Mucosa of descending colon (tissue), 3 donors: ENCODE results near the gene TRABD2A. TPM values are rescaled to one million over a fixed set of nuclear protein-coding genes. Genes with fewer than 3 reads are reported as not detected.

Experiments used
- ATAC-seq: fragments of 200-7000 bp; cut with Tn5 transposase; one replicate; pipeline ENCODE4 v1.9.1; 2020; ENCODE audit warnings: mild to moderate bottlenecking, moderate library complexity
- DNase-seq, 3 donors: peaks; one replicate each; pipeline ENCODE4 v3.0.0-alpha.2; 2020
- H3K36me3 ChIP-seq: fragments of 200-600 bp; one replicate; pipeline ENCODE4 v1.8.0; 2021; ENCODE audit warnings: low read depth, mild to moderate bottlenecking
- H3K4me1 ChIP-seq: fragments of 200-600 bp; one replicate; pipeline ENCODE4 v1.8.0; 2021; ENCODE audit warnings: low read depth, mild to moderate bottlenecking
- H3K4me3 ChIP-seq: fragments of 200-600 bp; one replicate; pipeline ENCODE4 v1.8.0; 2021; ENCODE audit warnings: mild to moderate bottlenecking
- H3K9me3 ChIP-seq: fragments of 200-600 bp; one replicate; pipeline ENCODE4 v1.8.0; 2021; ENCODE audit warnings: mild to moderate bottlenecking
- intact Hi-C, 2 donors: fragments of 100-400 bp; cut with DNase I in 1 of 2; cut with micrococcal nuclease in 1 of 2; formaldehyde crosslinking; loops; one replicate each; pipeline versions ENCODE4 v1.11.0 to v1.11.1; 2022; cut with DNase I, micrococcal nuclease
- total RNA-seq, 3 donors: library from RNA; stranded (reverse); fragmentation: NEBNext Ultra II Directional in 2 of 3; extraction: Animal tissue kit (Norgen Biotek cat#: 25700) in 2 of 3; gene quantifications; one replicate each; pipeline versions ENCODE4 v1.2.1 to v1.2.4, GENCODE V29; 2021 to 2023
- TF ChIP-seq, protein P1 (sequence below): fragments of 200-600 bp; IDR thresholded peaks from one replicate; pipeline ENCODE4 v1.8.0; 2022; ENCODE audit warnings: antibody characterized with exemption, mild to moderate bottlenecking
- donor health status: DM: no; HTN: no; CAD: no; lungs with moderate emphysema.
- donor health status: DM: no; HTN: no; CAD: no.
- donor health status: DM: no; HTN: yes; CAD: no.

Gene TRABD2A
- total RNA-seq, 3 donors from 2014 or later = 40.2 to 132 (median 63.2) TPM

DNA sequence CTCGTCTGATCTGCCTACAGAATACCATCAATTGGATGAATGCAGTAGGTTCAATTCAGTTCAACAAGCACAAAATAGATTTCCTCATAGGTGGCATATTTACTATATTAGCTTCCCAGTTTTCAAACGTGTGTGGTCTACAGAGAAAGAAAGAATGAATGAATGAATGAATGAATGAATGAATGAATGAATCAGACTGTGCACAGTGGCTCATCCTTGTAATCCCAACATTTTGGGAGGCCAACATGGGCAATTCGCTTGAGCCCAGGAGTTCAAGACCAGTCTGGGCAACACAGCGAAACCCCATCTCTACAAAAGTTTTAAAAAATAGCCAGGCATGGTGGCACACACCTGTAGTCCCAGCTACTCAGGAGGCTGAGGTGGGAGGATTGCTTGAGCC lies 94.9 kb downstream of the TRABD2A start:
- TF ChIP-seq, protein P1, sequence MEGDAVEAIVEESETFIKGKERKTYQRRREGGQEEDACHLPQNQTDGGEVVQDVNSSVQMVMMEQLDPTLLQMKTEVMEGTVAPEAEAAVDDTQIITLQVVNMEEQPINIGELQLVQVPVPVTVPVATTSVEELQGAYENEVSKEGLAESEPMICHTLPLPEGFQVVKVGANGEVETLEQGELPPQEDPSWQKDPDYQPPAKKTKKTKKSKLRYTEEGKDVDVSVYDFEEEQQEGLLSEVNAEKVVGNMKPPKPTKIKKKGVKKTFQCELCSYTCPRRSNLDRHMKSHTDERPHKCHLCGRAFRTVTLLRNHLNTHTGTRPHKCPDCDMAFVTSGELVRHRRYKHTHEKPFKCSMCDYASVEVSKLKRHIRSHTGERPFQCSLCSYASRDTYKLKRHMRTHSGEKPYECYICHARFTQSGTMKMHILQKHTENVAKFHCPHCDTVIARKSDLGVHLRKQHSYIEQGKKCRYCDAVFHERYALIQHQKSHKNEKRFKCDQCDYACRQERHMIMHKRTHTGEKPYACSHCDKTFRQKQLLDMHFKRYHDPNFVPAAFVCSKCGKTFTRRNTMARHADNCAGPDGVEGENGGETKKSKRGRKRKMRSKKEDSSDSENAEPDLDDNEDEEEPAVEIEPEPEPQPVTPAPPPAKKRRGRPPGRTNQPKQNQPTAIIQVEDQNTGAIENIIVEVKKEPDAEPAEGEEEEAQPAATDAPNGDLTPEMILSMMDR = no peak
- DNase-seq = no peak
- ATAC-seq = no peak
- Histone ChIP-seq H3K4me3 (no peak overlapping the region), H3K36me3 (no peaks in the 10 kb centered on the region), H3K4me1 (peaks cover 15% of the 10 kb centered on the region), H3K9me3 (no peaks in the 10 kb centered on the region)
- intact Hi-C loops = no loop called here

DNA sequence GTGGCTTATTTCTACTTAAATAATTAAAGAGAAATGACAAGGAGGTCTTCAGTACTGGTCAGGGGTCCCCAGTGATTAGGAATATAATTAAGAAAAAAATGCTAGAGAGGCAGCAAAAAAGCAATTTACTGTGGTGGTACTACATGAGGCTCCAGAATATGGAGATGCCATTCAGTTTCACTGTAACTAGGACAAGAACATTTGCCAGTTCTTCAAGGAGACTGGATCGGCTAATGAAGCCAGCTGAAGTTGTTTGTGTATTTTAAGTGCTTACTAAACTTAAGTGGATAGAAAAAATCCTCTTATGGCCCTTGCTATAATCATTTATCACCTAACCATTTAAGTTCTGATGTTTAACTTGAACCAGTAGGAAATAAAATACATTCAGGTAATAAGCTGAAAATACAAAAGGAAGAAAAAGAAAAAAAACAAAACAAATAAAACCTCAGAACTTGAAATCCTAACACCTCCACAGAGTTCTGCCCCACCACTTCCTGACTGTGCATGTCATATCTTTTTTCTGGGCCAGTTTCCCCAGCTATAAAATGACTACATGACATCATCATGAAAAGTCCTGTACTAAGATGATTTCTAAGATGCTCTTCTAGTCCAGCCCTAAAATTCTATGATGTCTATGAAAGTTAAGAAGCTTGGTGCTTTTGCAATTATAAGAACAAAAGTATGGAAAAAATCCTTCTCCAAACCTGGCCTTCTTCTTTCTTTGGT lies 98.0 kb downstream of the TRABD2A start:
- TF ChIP-seq, protein P1 = no peak
- intact Hi-C loops = no loop called here
- ATAC-seq (peak; percentile 66), DNase-seq (peak in 1 of 3 donors; percentile 28)
- no peak overlapping the region for H3K4me3 ChIP-seq
- no peaks in the 10 kb centered on the region for H3K36me3 ChIP-seq
- no peaks in the 10 kb centered on the region for H3K9me3 ChIP-seq
- peaks cover 16% of the 10 kb centered on the region for H3K4me1 ChIP-seq

DNA sequence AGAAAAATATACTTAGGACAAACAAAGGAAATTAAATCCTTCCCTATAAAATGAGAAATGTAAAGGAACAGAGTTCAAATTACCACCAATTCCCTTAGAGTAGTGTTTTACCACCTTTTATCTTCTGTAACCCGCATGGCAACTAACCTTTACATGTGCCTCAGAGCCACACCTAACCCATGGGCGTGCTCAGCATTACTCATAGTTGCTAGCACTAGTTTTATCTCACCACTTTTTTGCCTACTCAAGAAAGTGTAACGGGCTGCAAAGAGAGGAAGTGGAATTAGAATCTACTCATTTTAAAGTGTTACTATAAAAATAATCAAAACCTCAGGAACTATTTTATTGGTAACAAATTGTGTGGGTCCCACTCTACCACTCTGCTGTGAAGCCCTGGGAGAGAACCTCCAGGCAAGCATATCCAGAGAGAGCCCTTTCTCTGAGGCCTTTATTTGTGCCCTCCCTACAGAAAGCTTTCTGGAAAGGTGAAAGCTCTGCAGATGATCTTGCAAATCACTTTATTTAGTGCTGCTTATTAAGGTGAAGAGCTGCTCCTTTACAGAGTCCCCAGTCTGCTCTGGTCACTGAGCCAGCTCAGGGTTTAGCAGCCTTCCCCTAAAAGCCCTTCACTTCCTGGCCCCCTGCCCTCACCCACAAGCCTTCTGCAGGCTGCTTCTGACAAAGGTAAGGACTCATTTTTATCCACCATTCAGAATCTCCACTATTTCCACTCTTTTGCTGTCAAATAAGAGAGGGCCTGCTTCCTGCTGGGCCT lies 98.8 kb downstream of the TRABD2A start:
- peak; percentile 65 to 92 (median 74) for DNase-seq
- no peaks in the 10 kb centered on the region for H3K36me3 ChIP-seq
- TF ChIP-seq, protein P1 = no peak
- H3K4me1 ChIP-seq = peaks cover 16% of the 10 kb centered on the region
- H3K4me3 ChIP-seq = no peak overlapping the region
- no peaks in the 10 kb centered on the region for H3K9me3 ChIP-seq
- ATAC-seq = peak; percentile 99
- intact Hi-C loops = no loop called here

GRCh38 chr2:84779781-84780180 lies 101.1 kb downstream of the TRABD2A start:
- peaks cover 4% of the 10 kb centered on the region for H3K9me3 ChIP-seq
- H3K36me3 ChIP-seq = no peaks in the 10 kb centered on the region
- no peak for DNase-seq
- intact Hi-C loops = no loop called here
- peaks cover 16% of the 10 kb centered on the region for H3K4me1 ChIP-seq
- ATAC-seq = no peak
- TF ChIP-seq, protein P1 = no peak
- no peak overlapping the region for H3K4me3 ChIP-seq

DNA sequence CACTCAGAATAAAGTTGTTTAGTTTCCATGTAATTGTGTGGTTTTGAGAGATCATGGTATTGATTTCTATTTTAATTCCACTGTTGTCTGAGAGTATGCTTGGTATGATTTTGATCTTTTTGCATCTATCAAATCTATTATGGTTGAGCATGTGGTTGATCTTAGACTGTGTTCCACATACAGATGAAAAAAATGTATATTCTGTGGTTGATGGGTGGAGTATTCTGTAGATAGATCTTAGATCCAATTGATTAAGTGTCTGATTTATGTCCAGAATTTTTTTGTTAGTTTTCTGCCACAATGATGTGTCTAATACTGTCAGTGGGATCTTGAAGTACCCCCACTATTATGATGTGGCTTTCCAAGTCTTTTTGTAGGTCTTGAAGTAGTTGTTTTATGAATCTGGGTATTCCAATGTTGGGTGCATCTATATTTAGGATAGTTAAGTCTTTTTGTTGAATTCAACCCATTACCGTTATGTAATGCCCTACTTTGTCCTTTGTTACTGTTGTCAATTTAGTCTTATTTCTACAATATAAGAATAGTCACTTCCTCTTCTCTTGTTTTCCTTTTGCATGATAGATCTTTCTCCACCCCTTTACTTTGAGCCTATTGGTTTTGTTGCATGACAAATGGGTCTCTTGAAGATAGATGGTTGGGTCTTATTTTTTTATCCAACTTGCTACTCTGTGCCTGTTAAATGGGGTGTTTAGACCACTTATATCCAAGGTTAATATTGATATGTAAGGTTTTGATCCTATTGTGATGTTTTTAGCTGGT lies 101.8 kb downstream of the TRABD2A start:
- peaks cover 4% of the 10 kb centered on the region for H3K9me3 ChIP-seq
- peaks cover 16% of the 10 kb centered on the region for H3K4me1 ChIP-seq
- no peak for DNase-seq
- H3K36me3 ChIP-seq = no peaks in the 10 kb centered on the region
- no peak for ATAC-seq
- intact Hi-C loops = no loop called here
- TF ChIP-seq, protein P1 = no peak
- no peak overlapping the region for H3K4me3 ChIP-seq
